HS-27A (cell line): Measurements from ENCODE around the gene EHMT2.
"Not testable (repeated sequence)": the region's sequence is repeated elsewhere in the genome, so short reads cannot be mapped to it uniquely, and the experiment has no call there.

Experiments used
- DNase-seq: peaks from one replicate; pipeline ENCODE4 v3.0.0-alpha.2; 2012; ENCODE audit warnings: low read depth, missing footprints

The EHMT2 gene

DNA sequence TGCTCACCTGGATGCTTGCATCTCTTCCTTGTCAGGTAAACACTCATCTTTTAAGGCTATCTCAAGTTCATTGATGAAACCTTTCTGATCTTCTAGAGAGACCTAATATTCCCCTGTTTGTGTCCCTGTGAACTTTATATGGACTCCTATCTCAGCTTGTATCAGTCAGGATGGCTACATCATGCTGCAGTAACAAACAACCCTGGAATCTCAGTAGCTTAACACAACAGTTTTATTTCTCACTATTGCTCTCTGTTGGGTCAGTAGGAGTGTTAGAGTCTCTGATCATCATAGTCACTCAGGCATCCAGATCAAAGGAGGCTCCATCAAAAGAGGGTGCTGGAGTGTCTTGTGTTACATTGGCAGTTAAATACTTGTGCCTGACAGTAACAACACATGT lies 17.9 kb upstream of the EHMT2 start:
- no peak for DNase-seq

GRCh38 chr6:31911826-31912585 lies 14.5 kb upstream of the EHMT2 start:
- no peak for DNase-seq

DNA sequence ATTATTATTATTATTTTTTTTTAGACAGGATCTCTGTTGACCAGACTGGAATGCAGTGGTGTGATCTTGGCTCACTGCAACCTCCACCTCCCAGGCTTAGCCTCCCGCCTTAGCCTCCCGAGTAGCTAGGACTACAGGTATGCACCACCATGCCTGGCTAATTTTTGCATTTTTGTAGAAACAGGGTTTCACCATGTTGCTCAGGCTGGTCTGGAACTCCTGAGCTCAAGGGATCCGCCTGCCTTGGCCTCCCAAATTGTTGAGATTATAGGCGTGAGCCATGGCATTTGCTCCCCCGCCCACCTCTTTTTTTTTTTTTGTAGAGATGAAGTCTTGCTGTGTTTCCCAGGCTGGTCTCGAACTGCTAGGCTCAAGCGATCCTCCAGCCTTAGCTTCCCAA lies 11.8 kb upstream of the EHMT2 start:
- DNase-seq: not testable (repeated sequence)

GRCh38 chr6:31908791-31909190 lies 11.3 kb upstream of the EHMT2 start:
- DNase-seq: no peak

GRCh38 chr6:31908255-31908654 lies 10.8 kb upstream of the EHMT2 start:
- not testable (repeated sequence) for DNase-seq

DNA sequence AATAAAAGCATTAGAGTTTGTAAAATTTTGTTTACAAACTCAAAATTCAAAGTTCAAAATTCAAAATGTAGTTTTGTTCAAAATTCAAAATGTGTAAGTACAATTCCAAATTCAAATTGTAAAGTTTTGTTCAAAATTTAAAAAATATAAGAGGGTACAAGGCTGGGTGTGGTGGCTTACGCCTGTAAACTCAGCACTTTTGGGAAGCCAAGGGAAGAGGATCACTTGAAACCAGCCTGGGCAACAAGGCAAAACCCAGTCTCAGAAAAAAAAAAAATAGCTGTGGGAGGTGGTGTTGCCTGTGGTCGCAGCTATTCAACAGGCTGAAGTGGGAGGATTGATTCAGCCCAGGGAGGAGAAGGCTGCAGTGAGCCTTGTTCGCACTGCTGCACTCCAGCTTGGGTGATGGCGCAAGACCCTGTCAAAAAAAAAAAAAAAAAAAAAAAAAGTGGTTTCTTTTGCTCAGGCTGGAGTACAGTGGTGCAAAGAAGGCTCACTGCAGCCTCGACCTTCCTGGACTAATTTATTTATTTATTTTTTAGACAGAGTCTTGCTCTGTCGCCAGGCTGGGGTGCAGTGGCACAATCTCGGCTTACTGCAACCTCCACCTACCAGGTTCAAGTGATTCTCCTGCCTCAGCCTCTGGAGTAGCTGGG lies 9.8 kb upstream of the EHMT2 start:
- no peak for DNase-seq

DNA sequence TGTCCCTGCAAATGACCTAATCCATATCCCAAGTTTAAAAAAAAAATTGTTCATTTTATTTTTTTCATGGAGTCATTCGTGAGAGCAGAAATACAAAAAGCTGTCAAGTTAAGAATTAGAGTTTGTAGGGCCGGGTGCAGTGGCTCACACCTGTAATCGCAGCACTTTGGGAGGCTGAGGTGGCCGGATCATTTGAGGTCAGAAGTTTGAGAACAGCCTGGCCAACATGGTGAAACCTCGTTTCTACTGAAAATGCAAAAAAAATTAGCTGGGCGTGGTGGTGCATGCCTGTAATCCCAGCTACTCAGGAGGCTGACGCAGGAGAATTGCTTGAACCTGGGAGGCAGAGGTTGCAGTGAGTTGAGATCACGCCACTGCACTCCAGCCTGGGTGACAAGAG lies 9.2 kb upstream of the EHMT2 start:
- DNase-seq: not testable (repeated sequence)

DNA sequence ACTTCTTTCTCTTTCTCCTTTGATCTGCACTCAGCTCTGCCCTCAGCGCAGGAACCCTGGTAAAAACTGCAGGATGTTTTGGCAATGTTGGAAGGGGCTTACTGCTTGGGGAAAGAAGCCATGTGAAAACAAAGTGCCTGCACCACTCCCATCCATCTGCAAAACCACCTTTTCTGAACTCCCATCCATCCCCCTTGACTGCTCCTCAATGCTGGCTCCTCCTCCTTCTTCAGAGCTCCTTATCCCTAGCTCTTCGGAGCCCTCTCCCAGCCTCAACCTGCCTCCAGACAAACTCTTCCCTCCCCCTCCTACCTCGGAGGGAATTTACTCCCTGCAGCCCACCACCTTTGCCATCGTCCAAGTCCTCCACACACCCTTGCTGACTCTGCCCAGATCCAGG lies 8.6 kb upstream of the EHMT2 start:
- DNase-seq: no peak

DNA sequence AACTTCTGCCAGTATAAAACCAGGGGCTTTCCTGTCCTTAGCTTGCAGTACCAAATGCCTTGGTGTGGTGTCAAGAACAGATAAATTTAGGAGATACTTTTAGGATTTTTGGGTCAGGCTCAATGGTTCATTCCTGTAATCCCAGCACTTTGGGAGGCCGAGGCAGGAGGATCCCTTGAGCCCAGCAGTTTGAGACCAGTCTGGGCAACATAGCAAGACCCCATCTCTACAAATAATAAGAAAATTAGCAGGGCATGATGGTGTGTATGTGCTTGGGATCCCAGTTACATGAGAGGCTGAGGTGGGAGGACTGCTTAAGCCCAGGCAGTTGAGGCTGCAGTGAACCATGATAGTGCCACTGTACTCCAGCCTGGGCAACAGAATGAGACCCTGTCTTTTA lies 7.5 kb upstream of the EHMT2 start:
- no peak for DNase-seq

DNA sequence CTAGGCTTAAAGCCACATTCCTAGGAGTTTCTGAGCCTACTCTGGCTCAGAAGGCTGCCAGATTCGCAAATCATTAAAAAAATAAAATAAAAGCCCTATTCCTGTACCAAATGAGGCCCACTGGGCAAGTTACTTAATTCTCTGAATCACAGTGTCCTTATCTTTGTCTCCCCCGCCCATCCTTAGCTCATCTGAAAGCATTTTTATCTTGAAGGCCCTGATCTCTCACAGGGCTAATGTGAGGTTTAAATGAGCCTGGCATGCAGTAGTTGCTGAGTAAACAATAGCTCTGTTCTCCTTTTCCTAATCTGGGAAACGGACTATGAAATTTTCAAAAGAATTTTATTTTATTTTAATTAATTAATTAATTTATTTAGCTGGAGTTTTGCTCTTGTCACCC lies 6.5 kb upstream of the EHMT2 start:
- DNase-seq: no peak

DNA sequence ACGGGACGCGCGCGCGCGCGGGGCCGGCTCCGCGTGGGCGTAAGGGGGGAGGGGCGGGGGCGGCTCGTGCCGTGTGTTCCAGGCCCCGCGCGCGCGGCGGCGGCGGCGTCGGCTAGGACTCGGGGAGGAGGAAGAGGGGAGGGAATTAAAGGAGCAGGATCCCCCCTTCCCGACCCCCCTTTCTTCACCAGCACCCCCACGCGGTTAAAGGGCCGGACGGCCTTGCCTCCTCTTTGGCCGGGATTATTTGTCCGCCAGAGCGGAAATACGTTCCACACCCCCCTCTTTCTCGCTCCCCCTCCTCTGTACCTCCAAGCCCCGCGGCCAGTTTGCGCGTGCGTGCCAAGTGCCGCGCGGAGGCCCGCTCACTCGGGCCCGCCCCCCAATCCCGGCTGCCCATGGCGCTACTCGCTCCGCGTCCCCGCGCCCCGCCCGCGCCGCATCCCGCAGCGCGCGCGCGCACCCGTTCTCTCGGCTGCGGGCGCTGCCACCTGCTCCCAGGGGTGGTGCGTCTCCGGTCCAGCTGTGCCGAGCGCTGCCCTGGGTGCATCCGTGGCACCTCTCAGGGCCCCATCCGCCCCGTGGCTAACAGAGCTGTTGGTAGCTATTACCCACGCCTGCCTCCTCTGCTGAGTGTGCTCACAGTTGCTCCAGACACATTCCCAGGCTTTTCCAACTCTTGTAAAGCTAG lies 4.6 kb upstream of the EHMT2 start, which contains the start of gene ZBTB12:
ZBTB12 (minus strand) TSS at position 134 of the 691 bp plus-strand sequence. CDS start 781 bp downstream, outside the sequence.
- peak; percentile 95 for DNase-seq

DNA sequence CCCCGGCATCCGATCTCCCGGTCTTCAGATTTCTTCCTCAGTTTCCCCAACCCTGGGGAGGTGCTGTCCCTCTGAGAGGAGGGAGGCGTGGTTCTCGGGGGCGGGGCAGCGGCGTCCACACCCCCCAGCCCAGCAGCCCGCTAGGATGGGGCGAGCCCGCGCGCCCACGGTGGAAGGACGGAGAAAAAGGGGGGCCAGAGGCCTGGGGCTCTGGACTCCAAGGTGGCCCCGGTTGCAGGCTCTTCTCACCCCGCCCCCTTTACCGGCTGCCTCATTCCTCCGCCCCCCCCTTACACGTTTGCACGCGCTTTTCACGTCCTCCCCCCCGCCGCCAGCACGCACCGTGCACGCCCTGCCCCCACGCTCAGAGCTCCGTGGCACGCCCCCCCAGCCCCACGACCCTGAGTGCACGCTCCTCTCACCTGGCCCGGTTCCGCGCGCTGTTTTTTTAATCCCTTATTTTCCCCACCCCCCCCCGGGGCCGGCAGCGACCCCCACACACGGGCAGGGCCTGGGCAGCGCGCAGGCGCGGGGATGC lies 4.0 kb upstream of the EHMT2 start:
- DNase-seq: no peak

DNA sequence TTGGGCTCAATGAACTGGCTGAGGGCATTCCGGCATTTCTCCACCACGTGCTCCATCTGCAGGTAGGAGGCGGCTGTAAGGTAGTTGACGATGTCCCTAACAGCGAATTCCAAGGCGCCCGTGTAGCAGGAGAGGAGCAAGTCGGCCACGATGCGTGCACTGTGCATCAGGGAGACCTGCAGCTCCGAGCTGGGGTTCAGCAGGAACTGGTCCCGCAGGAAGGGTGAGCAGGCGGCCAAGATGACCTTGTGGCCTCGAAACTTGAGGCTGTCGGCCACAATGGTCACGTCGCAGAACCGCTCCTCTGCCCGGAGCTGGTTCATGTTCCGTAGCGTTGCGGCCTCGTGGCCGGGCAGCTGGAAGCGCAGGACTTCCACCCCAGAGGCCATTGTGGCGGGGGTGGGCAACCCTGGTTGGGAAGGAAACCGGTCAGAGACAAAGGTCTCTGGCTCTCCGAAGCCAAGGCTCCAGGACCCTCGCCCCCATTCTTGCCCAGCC lies 3.5 kb upstream of the EHMT2 start:
- DNase-seq: no peak

DNA sequence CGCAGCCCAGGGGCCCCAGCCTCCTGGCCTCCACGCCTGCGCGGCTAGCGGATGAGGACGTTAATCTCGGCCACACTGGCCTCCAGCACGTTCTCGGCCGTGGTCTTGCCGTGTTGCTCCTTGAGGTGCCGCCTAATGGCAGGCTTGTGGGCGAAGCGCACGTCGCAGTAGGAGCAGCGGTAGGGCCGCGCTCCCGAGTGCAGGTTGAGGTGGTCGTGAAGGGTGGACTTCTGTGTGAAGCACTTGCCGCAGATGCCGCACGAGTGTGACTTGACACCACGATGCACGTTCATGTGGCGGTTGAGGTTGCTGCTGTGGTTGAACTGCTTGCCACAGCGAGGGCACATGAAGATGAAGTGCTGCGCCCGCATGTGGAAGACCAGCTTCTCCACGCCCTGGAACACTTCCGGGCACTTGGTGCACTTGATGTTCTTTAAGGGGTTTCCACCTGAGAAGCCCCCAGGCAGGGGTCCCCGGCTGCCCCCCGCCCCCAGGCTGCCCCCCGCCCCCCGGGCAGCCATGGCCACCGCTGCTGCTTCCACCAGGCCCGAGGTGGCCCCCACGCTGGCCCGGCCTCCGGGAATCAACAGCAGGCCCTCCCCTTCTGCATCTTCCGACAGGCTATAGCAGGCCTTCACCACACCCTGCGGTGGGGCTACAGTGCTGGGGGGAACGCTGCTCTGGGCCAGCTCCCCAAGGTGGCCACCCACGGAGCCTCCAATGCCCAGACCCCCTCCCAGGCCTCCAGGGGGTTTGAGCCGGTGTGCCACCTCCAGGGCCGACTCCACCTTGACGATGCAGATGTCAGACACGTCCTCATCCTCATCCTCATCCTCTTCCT lies 2.6 kb upstream of the EHMT2 start:
- DNase-seq: no peak

DNA sequence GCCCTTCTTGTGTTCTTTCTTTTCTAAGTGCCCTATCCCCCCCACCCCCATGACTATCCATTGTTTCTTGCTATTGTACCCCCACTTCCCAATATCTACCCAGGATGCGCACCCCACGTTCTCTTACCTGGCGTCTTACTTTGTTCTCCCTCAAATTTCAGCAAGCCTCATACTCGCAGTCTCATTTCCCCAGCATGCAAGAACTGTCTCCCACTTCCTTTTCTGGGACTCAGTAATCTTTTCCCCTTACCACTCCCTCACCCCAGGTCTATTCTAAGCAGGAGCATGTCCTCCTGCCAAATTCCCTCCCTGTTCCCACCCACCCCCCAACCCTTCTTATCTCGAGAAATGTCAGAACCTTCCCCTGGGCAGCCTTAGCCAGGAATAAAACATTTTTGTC lies 1.7 kb upstream of the EHMT2 start:
- DNase-seq: no peak

DNA sequence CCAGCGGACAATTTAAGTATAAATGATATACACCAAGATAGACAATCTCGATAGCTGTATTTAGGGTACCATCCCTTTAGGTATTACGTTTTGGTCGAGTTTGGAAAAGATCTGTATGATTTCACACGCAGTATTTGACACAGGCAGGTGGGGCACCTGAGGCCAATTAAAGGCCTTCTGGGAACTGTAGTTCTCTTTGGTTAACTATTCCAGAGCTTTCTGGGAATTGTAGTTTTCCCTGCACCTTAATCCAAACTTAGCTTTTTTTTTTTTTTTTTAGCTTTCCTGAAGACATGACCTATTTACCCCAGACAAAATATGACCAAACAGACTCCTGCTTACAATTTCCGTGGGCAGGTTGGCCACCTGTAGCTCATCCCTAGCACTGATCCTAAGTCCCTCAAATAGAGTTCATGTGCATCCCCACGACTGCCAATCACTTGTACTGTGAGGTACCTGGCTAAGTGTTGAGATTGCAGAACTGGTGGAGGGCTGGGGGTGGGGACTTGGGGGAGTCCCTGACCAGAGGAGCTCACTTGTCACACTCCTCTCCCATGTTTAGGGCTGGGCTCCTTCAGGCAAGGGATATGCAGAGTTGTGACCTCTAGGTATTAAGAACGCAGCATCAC lies 999 bp upstream of the EHMT2 start:
- DNase-seq: peak; percentile 33

GRCh38 chr6:31896856-31897611 lies 464 bp downstream of the EHMT2 start:
- DNase-seq: no peak

- DNase-seq: no peak
Measured at GRCh38 chr6:31896493-31896855, 1.0 kb downstream of the EHMT2 start.

GRCh38 chr6:31892821-31893220 lies 4.7 kb downstream of the EHMT2 start:
- DNase-seq: no peak

DNA sequence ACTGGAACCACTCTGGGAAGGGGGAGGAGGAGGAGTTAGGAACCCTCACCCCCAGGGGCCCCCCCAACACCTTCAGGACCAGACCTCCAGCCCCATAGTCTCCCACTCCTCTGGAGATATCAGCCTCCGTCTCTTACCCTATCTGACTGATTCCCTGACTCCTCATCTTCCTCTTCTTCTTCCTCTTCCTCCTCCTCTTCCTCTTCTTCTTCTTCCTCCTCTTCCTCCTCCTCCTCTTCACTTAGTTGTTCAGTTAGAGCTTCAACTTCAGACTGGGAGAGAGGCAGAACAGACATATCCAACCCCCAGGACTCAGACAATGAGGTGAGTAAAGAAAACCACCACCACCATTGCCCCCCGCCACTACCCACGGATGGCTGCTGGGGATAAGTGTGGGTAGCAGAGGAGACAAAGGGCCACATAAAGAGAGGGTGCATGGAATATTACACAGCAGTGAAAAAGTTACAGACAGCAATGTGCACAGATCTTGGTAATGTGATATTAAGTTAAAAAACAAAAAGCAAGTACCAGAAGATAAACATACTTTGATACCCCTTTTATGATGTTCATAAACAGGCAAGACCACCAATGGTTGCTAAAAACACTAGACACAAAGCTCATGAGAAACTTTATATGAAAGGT lies 8.0 kb downstream of the EHMT2 start:
- no peak for DNase-seq
